NCI-H1417 (cell line): Measurements from ENCODE around the gene ROR2.

Experiments used
- DNase-seq, 3 experiments: peaks; one replicate each; lab custom pipeline; 2025; lab: John Stamatoyannopoulos, UW

Gene ROR2

GRCh38 chr9:91879231-91879630, 70.8 kb downstream of the ROR2 start:
- DNase-seq, result no peak

GRCh38 chr9:91873637-91874051, 76.4 kb downstream of the ROR2 start:
- DNase-seq, result peak in 2 of 3 experiments; percentile 40 to 70

- no peak for DNase-seq
Measured at GRCh38 chr9:91868732-91869391, 81.2 kb downstream of the ROR2 start.

- no peak for DNase-seq
Measured at GRCh38 chr9:91867740-91868139, 82.3 kb downstream of the ROR2 start.

- peak in 1 of 3 experiments; percentile 44 for DNase-seq
Measured at GRCh38 chr9:91865041-91865440, 85.0 kb downstream of the ROR2 start.

- DNase-seq, result no peak
Measured at GRCh38 chr9:91864380-91864779, 85.6 kb downstream of the ROR2 start.

- DNase-seq, result no peak
Measured at GRCh38 chr9:91863469-91863868, 86.6 kb downstream of the ROR2 start.

GRCh38 chr9:91858213-91859030, 91.6 kb downstream of the ROR2 start:
- peak in 1 of 3 experiments; percentile 20 for DNase-seq

GRCh38 chr9:91857291-91858212, 92.5 kb downstream of the ROR2 start:
- DNase-seq, result no peak

GRCh38 chr9:91856419-91856818, 93.6 kb downstream of the ROR2 start:
- DNase-seq, result no peak

- DNase-seq, result no peak
Measured at GRCh38 chr9:91855196-91855595, 94.8 kb downstream of the ROR2 start.

GRCh38 chr9:91852801-91853347, 97.2 kb downstream of the ROR2 start:
- no peak for DNase-seq

- no peak for DNase-seq
Measured at GRCh38 chr9:91849694-91850093, 100.3 kb downstream of the ROR2 start.

GRCh38 chr9:91848146-91848545, 101.9 kb downstream of the ROR2 start:
- DNase-seq, result no peak

GRCh38 chr9:91847581-91848091, 102.4 kb downstream of the ROR2 start:
- no peak for DNase-seq

GRCh38 chr9:91845879-91846278, 104.1 kb downstream of the ROR2 start:
- no peak for DNase-seq

- DNase-seq, result no peak
Measured at GRCh38 chr9:91844701-91845291, 105.2 kb downstream of the ROR2 start.

GRCh38 chr9:91844190-91844589, 105.8 kb downstream of the ROR2 start:
- DNase-seq, result no peak

GRCh38 chr9:91843623-91844148, 106.3 kb downstream of the ROR2 start:
- peak; percentile 11 to 76 (median 49) for DNase-seq

- no peak for DNase-seq
Measured at GRCh38 chr9:91843093-91843492, 106.9 kb downstream of the ROR2 start.
